GM23248 (cell line): Measurements from ENCODE around the gene KIAA1614. TPM values are rescaled to one million over a fixed set of nuclear protein-coding genes. Genes with fewer than 3 reads are reported as not detected.

Experiments used
- DNase-seq: peaks from one replicate; pipeline ENCODE4 v3.0.0-alpha.2; 2015
- H2AFZ ChIP-seq: fragments of 200-600 bp; sonication (generic); 2 replicates; pipeline ENCODE4 v1.6.1; 2016; ENCODE audit warnings: antibody characterized with exemption
- H3F3A ChIP-seq: fragments of 200-600 bp; sonication (generic); 2 replicates; pipeline ENCODE4 v1.6.1; 2016; ENCODE audit warnings: mild to moderate bottlenecking, antibody characterized with exemption, mixed run types; ENCODE audit not compliant: insufficient read depth
- H3K27ac ChIP-seq: fragments of 200-600 bp; sonication (generic); 2 replicates; pipeline ENCODE4 v1.5.1; 2016; ENCODE audit warnings: mild to moderate bottlenecking
- H3K27me3 ChIP-seq: fragments of 200-600 bp; sonication (generic); replicated peaks from 2 replicates; pipeline ENCODE4 v1.6.1; 2016; ENCODE audit warnings: mild to moderate bottlenecking; ENCODE audit not compliant: insufficient read depth
- H3K36me3 ChIP-seq: fragments of 200-600 bp; sonication (generic); 2 replicates; pipeline ENCODE4 v1.6.1; 2016; ENCODE audit warnings: low read depth, mild to moderate bottlenecking
- H3K4me1 ChIP-seq: fragments of 200-600 bp; sonication (generic); 2 replicates; pipeline ENCODE4 v1.6.1; 2016; ENCODE audit warnings: mild to moderate bottlenecking; ENCODE audit not compliant: insufficient read depth
- H3K4me2 ChIP-seq: fragments of 200-600 bp; sonication (generic); one replicate; pipeline ENCODE4 v1.6.1; 2016; ENCODE audit warnings: mild to moderate bottlenecking; ENCODE audit not compliant: unreplicated experiment
- H3K4me3 ChIP-seq: fragments of 200-600 bp; sonication (generic); 2 replicates; pipeline ENCODE4 v1.5.1; 2016; ENCODE audit warnings: mild to moderate bottlenecking
- H3K79me2 ChIP-seq: fragments of 200-600 bp; sonication (generic); 2 replicates; pipeline ENCODE4 v1.6.1; 2016; ENCODE audit warnings: mild to moderate bottlenecking; ENCODE audit not compliant: insufficient read depth
- H3K9ac ChIP-seq: fragments of 200-600 bp; sonication (generic); 2 replicates; pipeline ENCODE4 v1.6.1; 2016; ENCODE audit warnings: mild to moderate bottlenecking
- H3K9me2 ChIP-seq: fragments of 200-600 bp; sonication (generic); 2 replicates; pipeline ENCODE4 v1.6.1; 2016; ENCODE audit warnings: mixed run types, mild to moderate bottlenecking, moderate library complexity; ENCODE audit not compliant: insufficient read depth
- H3K9me3 ChIP-seq: fragments of 200-600 bp; sonication (generic); one replicate; pipeline ENCODE4 v1.6.1; 2017; ENCODE audit warnings: low read depth
- H4K20me1 ChIP-seq: fragments of 200-600 bp; sonication (generic); 2 replicates; pipeline ENCODE4 v1.6.0; 2016; ENCODE audit not compliant: insufficient read depth
- EZH2 ChIP-seq: fragments of 200-600 bp; sonication (generic); IDR thresholded peaks from 2 replicates; pipeline ENCODE4 v1.6.1; 2018; ENCODE audit warnings: antibody characterized with exemption, mild to moderate bottlenecking; ENCODE audit not compliant: insufficient read depth, poor library complexity, severe bottlenecking
- EZH2phosphoT487 ChIP-seq: fragments of 200-600 bp; sonication (generic); IDR thresholded peaks from 2 replicates; pipeline ENCODE4 v1.6.1; 2018; ENCODE audit warnings: antibody characterized with exemption, moderate library complexity, mild to moderate bottlenecking, low read depth; ENCODE audit not compliant: insufficient read depth
- WGBS, 2 experiments: methylation state at CpG; one replicate each; pipeline ENCODE4 v1.1.6; 2015 to 2017; ENCODE audit warnings: low lambda C conversion rate in 2 of 2, low coverage in 1 of 2; ENCODE audit errors: missing lambda C conversion rate in 2 of 2; 5-methylcytosine and 5-hydroxymethylcytosine counted together
- in situ Hi-C: fragments of 300-500 bp; cut with MboI; formaldehyde crosslinking; loops from 2 replicates; pipeline ENCODE4 v1.15.0; 2020
- polyA plus RNA-seq: library from polyadenylated mRNA; unstranded; fragments of >200 nt; fragmentation: Nextera tagmentation; extraction: Ambion mirVana; gene quantifications from 2 replicates; pipeline ENCODE4 v1.2.1, GENCODE V29; 2016
- total RNA-seq: library from RNA; depleted of rRNA; stranded (reverse); fragments of >200 nt; shearing (Covaris generic); gene quantifications from 2 replicates; pipeline ENCODE4 v1.2.3, GENCODE V29; 2014

KIAA1614 gene
- total and polyA plus RNA-seq, 2 experiments from 2014 or later, result 2.7 to 11.7 TPM

DNA sequence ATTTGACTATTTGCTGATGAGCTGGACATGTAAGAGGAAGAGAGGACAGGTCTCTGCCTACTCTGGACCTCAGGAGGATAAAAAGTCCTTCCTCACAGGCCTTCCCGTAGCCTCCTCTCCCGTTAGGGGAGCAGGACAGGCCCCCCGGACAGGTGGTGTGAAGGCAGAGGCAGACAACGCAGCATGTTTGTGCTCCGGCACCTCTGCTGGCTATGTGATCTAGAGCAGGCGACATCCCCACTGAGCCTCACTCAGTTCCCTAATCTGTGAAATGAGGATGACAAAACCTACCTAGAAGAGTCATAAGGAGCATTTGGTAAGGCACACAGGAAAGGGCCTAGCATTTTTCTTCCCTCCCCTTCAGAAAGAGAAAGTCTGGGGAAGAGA lies 34.8 kb downstream of the KIAA1614 start:
- no peak overlapping the region for H2AFZ ChIP-seq
- no peaks in the 10 kb centered on the region for H3K4me1 ChIP-seq
- in situ Hi-C loops, result no loop called here
- no peak for TF ChIP-seq EZH2phosphoT487
- no peak for TF ChIP-seq EZH2
- no peaks in the 10 kb centered on the region for H3K9me2 ChIP-seq
- H3K79me2 ChIP-seq, result no peaks in the 10 kb centered on the region
- no peaks in the 10 kb centered on the region for H3F3A ChIP-seq
- H4K20me1 ChIP-seq, result no peaks in the 10 kb centered on the region
- 93 to 94% methylated on average over 6 of the region's 6 CpGs for WGBS, 2 experiments
- no peaks in the 10 kb centered on the region for H3K9me3 ChIP-seq
- H3K4me2 ChIP-seq, result no peak overlapping the region
- no peak overlapping the region for H3K9ac ChIP-seq
- H3K27me3 ChIP-seq, result no peaks in the 10 kb centered on the region
- H3K4me3 ChIP-seq, result no peak overlapping the region
- peaks cover 7% of the 10 kb centered on the region; the same call in 1 of the 2 replicates for H3K36me3 ChIP-seq
- DNase-seq, result no peak
- H3K27ac ChIP-seq, result no peak overlapping the region

DNA sequence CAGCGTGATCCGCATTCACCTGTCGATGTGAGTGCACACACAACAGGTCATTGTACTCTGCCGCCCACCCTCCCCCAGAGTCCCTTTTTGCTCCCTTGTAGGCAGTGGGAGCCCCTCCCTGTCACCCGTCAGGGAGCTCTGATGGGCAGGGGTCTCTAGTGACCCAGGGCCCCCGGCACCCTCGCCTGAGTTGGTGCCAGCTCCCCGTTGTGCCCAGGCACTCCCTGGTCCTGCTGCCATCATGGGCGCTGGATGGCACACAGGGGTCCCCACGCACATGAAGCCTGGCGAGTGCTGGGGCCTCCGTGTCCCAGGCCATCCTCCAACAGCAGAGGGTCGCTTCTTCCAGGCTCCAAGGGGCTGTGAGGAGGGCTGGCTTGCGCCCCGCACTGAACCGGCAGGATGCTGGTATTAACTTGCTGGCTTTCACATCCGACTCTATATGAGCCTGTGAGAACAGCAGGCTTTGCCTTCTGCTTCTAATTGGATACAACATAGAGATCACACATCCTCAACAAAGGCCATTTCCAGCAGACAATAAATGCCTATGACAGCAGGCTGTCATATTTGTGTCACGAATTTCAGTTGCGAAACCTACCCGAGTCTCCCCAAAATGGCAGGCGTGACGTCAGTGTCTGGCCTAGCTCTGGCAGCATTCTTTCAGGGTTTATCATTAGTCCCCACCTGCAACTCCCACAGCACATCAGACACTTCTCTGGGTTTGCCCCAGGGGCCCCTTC lies 35.4 kb downstream of the KIAA1614 start:
- Histone ChIP-seq H3F3A (no peaks in the 10 kb centered on the region), H3K9me2 (no peaks in the 10 kb centered on the region), H3K4me3 (no peak overlapping the region), H3K4me2 (no peak overlapping the region), H4K20me1 (no peaks in the 10 kb centered on the region), H3K27ac (no peak overlapping the region), H3K27me3 (no peaks in the 10 kb centered on the region), H3K9me3 (no peaks in the 10 kb centered on the region), H3K4me1 (no peaks in the 10 kb centered on the region), H3K9ac (no peak overlapping the region), H2AFZ (no peak overlapping the region), H3K36me3 (peaks cover 7% of the 10 kb centered on the region; the same call in 1 of the 2 replicates), H3K79me2 (no peaks in the 10 kb centered on the region)
- TF ChIP-seq EZH2 (no peak), EZH2phosphoT487 (no peak)
- 80 to 82% methylated on average over 18 to 21 of the region's 22 CpGs for WGBS, 2 experiments
- in situ Hi-C loops, result no loop called here
- no peak for DNase-seq

DNA sequence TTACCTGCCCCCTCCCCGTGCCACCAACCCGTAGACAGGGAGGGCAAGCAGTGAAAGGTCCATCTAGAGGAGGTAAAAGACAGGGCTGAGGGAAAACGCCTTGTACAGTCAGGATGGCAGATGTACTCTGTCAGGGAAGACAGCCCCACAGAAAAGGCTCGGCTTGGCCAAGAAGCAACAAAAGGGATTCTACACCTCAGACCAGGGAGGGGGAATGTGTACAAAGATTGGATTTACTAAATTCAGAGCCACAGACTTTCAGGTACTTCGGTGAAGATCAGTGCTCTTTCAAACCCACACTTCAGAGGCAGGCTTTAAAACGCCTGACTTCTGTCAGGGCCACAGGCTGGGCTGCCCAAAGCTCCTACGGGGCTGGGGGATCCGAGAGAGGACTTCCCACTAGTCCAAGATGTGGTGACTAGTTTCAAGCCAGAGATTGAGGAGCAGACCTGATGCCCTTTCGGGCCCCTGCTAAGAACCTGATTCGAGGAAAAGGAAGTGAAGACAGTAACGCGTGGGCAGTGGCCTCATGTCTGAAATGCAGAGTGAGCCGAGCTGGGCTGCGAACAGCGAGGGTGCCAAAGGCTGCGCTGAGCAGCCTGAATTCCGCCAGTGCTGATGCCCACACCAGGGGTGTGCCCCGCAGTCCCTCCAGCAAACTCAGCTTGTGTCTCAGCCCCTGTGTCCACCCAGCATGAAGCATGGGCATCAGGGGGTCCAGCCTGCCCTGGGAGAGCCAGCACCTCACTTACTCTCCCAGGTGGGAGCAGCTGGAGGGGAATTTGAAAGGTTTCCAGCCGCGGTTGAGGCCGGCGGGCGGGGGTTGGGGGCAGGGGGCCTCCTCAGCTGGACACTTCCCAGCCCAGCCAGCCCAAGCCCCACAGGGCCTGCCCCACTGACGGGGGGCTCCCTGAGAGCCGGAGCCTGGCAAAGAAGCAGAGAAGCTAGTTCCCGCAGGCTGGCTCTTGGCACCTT lies 36.2 kb downstream of the KIAA1614 start:
- H4K20me1 ChIP-seq, result no peaks in the 10 kb centered on the region
- H3K9me2 ChIP-seq, result no peaks in the 10 kb centered on the region
- H2AFZ ChIP-seq, result no peak overlapping the region
- no peak overlapping the region for H3K27ac ChIP-seq
- H3K4me2 ChIP-seq, result no peak overlapping the region
- no peaks in the 10 kb centered on the region for H3F3A ChIP-seq
- H3K27me3 ChIP-seq, result no peaks in the 10 kb centered on the region
- whole genome bisulfite sequencing, 2 experiments, result 80 to 82% methylated on average over 21 to 25 of the region's 26 CpGs
- no peaks in the 10 kb centered on the region for H3K9me3 ChIP-seq
- H3K36me3 ChIP-seq, result peaks cover 7% of the 10 kb centered on the region; the same call in 1 of the 2 replicates
- TF ChIP-seq EZH2, result no peak
- no peak for TF ChIP-seq EZH2phosphoT487
- no peak overlapping the region for H3K9ac ChIP-seq
- no peaks in the 10 kb centered on the region for H3K79me2 ChIP-seq
- no peak overlapping the region for H3K4me3 ChIP-seq
- in situ Hi-C loops, result no loop called here
- no peaks in the 10 kb centered on the region for H3K4me1 ChIP-seq
- DNase-seq, result no peak

DNA sequence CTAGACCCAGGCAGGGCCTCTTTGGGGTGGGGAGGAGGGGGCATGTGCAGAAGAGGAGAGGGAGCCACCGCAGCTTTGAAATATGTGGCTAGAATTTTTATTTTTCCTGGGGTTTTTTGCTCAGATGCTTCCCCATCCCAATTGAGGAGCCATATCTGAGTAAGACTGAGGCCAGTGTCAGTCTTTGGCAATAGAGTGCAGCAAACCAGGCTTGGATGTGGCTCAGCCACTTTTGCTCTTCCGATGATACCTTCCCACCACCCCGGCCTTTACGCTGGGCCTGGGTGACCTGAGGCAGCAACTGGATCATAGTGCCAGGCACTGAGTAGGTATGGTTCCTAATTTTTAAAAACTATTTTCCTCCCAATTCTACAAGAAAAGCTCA lies 36.9 kb downstream of the KIAA1614 start:
- in situ Hi-C loops, result no loop called here
- Histone ChIP-seq H3K4me1 (0 out of 2 replicates have a peak, but pooled peaks cover 3% of the 10 kb centered on the region), H3K9me3 (no peaks in the 10 kb centered on the region), H3F3A (peaks cover under 1% of the 10 kb centered on the region; the same call in 1 of the 2 replicates), H3K9ac (no peak overlapping the region), H3K79me2 (no peaks in the 10 kb centered on the region), H3K4me2 (no peak overlapping the region), H3K27me3 (no peaks in the 10 kb centered on the region), H3K27ac (no peak overlapping the region), H4K20me1 (no peaks in the 10 kb centered on the region), H3K4me3 (no peak overlapping the region), H3K9me2 (no peaks in the 10 kb centered on the region), H2AFZ (no peak overlapping the region), H3K36me3 (peaks cover 7% of the 10 kb centered on the region; the same call in 1 of the 2 replicates)
- no peak for TF ChIP-seq EZH2phosphoT487
- no peak for TF ChIP-seq EZH2
- 90 to 99% methylated on average over 4 of the region's 4 CpGs for WGBS, 2 experiments
- no peak for DNase-seq
